HEK293 (cell line): ENCODE results near the gene IFI27L1.
A peak's percentile ranks its signal among the peaks of the same experiment; 100 is the strongest.

Source experiments
- CTCF ChIA-PET: fragments of 350-600 bp; formaldehyde crosslinking; extraction: SDS; loops from one replicate; lab custom pipeline; 2021; ENCODE audit warnings: antibody characterized with exemption; lab: Yijun Ruan, JAX
- POLR2A ChIA-PET: fragments of 300-600 bp; formaldehyde crosslinking; extraction: SDS; loops from one replicate; lab custom pipeline; 2020; ENCODE audit warnings: antibody characterized with exemption, inconsistent platforms; lab: Yijun Ruan, JAX
- H3K27ac ChIP-seq: fragments of 200-500 bp; sonication (Bioruptor generic); 2 replicates; pipeline ENCODE4 v1.5.1; 2014; ENCODE audit warnings: low read depth, low read length, control low read depth, inconsistent platforms; ENCODE audit errors: extremely low read depth
- H3K36me3 ChIP-seq, 2 experiments: fragments of 200-500 bp in 1 of 2; sonication (Bioruptor generic) in 1 of 2; 1 replicate in 1 of 2; 2 replicates in 1 of 2; pipeline ENCODE4 v1.5.1; 2014 to 2017; ENCODE audit warnings: inconsistent platforms in 2 of 2, low read length in 2 of 2; ENCODE audit not compliant: control insufficient read depth in 2 of 2, insufficient read depth in 1 of 2
- H3K4me1 ChIP-seq: fragments of 200-500 bp; sonication (Bioruptor generic); 2 replicates; pipeline ENCODE4 v1.5.1; 2014; ENCODE audit warnings: mild to moderate bottlenecking, low read length, inconsistent platforms; ENCODE audit not compliant: control insufficient read depth, insufficient read depth
- H3K4me3 ChIP-seq: 2 replicates; pipeline ENCODE4 v1.5.1; 2011; ENCODE audit warnings: low read depth, mild to moderate bottlenecking, control low read depth, low read length, moderate library complexity
- H3K9me3 ChIP-seq: fragments of 200-500 bp; sonication (Bioruptor generic); 2 replicates; pipeline ENCODE4 v1.5.1; 2014; ENCODE audit warnings: low read depth, low read length, inconsistent platforms; ENCODE audit not compliant: control insufficient read depth, insufficient read depth
- GLI4 ChIP-seq: fragments of 450-650 bp; formaldehyde crosslinking; IDR thresholded peaks from 2 replicates; pipeline ENCODE4 v1.5.1; 2016; ENCODE audit warnings: missing biosample characterization, missing genetic modification characterization
- GLIS1 ChIP-seq: fragments of 450-650 bp; formaldehyde crosslinking; IDR thresholded peaks from 2 replicates; pipeline ENCODE4 v1.5.1; 2016; ENCODE audit warnings: missing biosample characterization, missing genetic modification characterization
- OSR2 ChIP-seq: fragments of 450-650 bp; formaldehyde crosslinking; IDR thresholded peaks from 2 replicates; pipeline ENCODE4 v1.5.1; 2016; ENCODE audit warnings: missing biosample characterization, missing genetic modification characterization
- PRDM10 ChIP-seq: fragments of 450-650 bp; formaldehyde crosslinking; IDR thresholded peaks from 2 replicates; pipeline ENCODE4 v1.5.1; 2016; ENCODE audit warnings: missing biosample characterization, missing genetic modification characterization
- PRDM4 ChIP-seq: fragments of 450-650 bp; formaldehyde crosslinking; IDR thresholded peaks from 2 replicates; pipeline ENCODE4 v1.5.1; 2017; ENCODE audit warnings: missing biosample characterization, missing genetic modification characterization
- ZNF114 ChIP-seq: fragments of 450-650 bp; formaldehyde crosslinking; IDR thresholded peaks from 2 replicates; pipeline ENCODE4 v1.5.0; 2017; ENCODE audit warnings: missing biosample characterization, missing genetic modification characterization
- ZNF175 ChIP-seq: fragments of 450-650 bp; formaldehyde crosslinking; IDR thresholded peaks from 2 replicates; pipeline ENCODE4 v1.5.1; 2016; ENCODE audit warnings: missing biosample characterization, missing genetic modification characterization
- ZNF280D ChIP-seq: fragments of 450-650 bp; formaldehyde crosslinking; IDR thresholded peaks from 2 replicates; pipeline ENCODE4 v1.5.1; 2016; ENCODE audit warnings: missing biosample characterization, missing genetic modification characterization
- ZNF362 ChIP-seq: fragments of 450-650 bp; formaldehyde crosslinking; IDR thresholded peaks from 2 replicates; pipeline ENCODE4 v1.5.1; 2016; ENCODE audit warnings: missing biosample characterization, missing genetic modification characterization
- ZNF610 ChIP-seq: fragments of 450-650 bp; formaldehyde crosslinking; IDR thresholded peaks from 2 replicates; pipeline ENCODE4 v1.5.1; 2016; ENCODE audit warnings: missing biosample characterization, missing genetic modification characterization, borderline replicate concordance
- ZNF654 ChIP-seq: fragments of 450-650 bp; formaldehyde crosslinking; IDR thresholded peaks from 2 replicates; pipeline ENCODE4 v1.5.1; 2016; ENCODE audit warnings: low read depth, missing biosample characterization, missing genetic modification characterization
- ZNF660 ChIP-seq: fragments of 450-650 bp; IDR thresholded peaks from 2 replicates; pipeline ENCODE4 v1.5.1; 2018; ENCODE audit warnings: missing biosample characterization, mild to moderate bottlenecking, missing genetic modification characterization

The IFI27L1 gene

GRCh38 chr14:94129758-94130414 is 48.8 kb downstream of the IFI27L1 start (continued):
- TF ChIP-seq ZNF280D (tag by site-specific recombination) (no peak), ZNF114 (tag by site-specific recombination) (no peak), GLIS1 (tag by site-specific recombination) (no peak), PRDM10 (tag by site-specific recombination) (peak; percentile 83), ZNF362 (tag by site-specific recombination) (peak; percentile 82), OSR2 (no peak)
- TF ChIP-seq, all 188 proteins: peak for 12

- H3K27ac ChIP-seq = no peak overlapping the region
- no peaks in the 10 kb centered on the region for H3K9me3 ChIP-seq
- no peak overlapping the region for H3K4me3 ChIP-seq
- ChIA-PET CTCF (interaction anchor here (0.6 to 2.6 kb wide), 36 partner anchors 8 to 541 kb away, joined by 3 to 16 read pairs (median 4); partner anchors contain the start of genes DDX24, IFI27, IFI27L1 and PPP4R4), POLR2A (interaction anchor here (0.6 kb wide), 1 partner anchor 98 kb away, joined by 5 read pairs; no protein-coding TSS in a partner anchor)
- TF ChIP-seq ZNF610 (no peak), ZNF175 (tag by site-specific recombination) (no peak), GLI4 (no peak), ZNF660 (peak; percentile 19; the same call in 1 of the 2 replicates), PRDM4 (tag by site-specific recombination) (no peak), GLIS1 (tag by site-specific recombination) (no peak), ZNF654 (tag by site-specific recombination) (peak; percentile 72)
- H3K4me1 ChIP-seq = peaks cover 3% of the 10 kb centered on the region; the same call in 1 of the 2 replicates
- no peaks in the 10 kb centered on the region for H3K36me3 ChIP-seq
Observed at GRCh38 chr14:94132285-94132887, 51.3 kb downstream of the IFI27L1 start.
